DMS153 treated with DMSO at 0.1 percent for 48 hours (cell line): ENCODE data around the gene LMBR1L.

ENCODE experiments used
- DNase-seq: peaks from one replicate; lab custom pipeline; 2025; ENCODE audit not compliant: unreplicated experiment; lab: John Stamatoyannopoulos, UW

The LMBR1L gene

DNA sequence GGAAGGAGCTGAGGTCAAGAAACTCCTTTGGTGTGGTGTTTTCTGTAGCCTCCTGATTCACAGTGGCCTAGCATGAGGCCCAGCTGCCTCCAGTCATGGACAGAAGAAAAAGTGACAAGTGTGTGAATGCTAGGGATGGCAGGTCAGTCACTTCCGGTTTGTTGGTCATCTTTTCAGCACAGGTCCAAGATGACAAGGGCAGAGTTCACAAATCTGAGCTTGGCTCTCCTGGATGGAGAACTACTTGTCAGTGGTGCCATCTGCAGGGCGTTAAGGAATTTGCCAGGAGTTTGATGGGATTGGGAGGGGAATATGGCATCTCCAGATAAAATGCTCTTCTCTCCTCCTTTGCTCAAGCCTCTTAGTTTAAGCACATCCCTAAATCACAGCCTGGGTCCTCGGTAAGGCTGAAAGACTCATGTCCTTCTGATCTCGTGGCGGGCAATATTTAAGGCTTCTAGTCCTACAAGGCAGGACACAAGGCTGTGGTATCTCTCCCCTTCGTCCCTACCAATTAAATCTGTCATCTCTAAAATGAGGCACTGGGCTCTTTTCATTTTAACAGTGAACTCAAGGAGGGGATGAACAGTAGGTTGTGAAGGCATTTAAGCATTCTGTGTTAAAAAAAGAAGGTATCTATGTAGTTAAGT, 10.5 kb upstream of the LMBR1L start:
- peak; percentile 15 for DNase-seq

DNA sequence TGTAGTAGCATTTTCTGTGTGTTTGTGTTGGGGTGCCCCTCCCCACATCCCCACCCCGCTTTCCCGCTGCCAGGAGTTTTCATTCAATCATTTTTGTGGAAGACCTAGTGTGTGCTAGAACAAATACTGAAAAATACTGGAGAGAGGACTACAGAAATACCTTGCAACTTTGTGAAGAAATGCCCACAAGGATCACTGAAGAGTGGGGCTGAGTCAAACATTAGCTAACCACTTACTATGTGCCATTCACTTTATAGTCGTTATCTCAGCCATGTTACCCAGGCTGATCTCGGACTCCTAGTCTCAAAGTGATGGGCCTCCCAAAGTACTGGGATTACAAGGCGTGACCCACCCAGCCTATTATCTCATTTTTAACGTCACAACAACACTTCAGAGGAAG, 559 bp upstream of the LMBR1L start:
- DNase-seq, result no peak

DNA sequence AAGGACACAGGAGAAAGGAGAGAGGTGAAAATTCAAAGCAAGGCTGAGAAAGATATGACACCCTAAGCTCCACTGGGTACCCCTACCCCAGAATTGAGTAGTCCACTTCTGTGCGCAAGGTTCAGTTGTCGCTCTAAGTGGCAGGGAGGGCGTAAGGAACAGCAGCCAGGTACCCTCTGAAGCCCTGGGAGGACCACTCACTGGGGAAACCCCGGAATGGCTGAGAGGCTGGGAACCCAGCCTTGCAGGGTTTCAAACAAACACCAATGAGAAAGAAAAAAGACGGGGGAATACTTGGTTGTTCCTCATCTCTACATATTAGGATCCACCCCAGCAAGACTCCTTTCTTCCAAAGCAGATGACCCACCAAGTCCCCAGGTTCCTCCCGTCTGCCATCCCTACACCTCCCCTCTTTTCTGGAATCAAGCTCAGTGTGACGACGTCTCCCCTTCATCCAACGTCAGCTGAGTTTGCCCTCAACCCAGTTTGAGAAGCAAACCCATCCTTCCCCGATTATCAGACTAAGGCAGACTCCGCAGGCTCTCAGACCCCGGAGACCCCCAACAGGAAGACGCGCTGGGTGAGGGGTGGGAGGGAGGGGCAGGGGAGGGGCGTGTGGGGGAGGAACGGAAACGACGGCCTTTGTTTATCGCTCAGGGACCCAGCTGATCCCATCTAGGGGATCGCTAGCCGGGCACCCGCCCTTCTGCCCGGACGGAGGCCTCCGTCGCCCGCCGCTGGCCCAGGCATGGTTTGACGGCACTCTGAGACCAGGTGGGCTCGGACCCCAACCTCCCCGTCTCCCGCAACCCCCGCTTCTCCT, 795 bp downstream of the LMBR1L start:
- DNase-seq, result no peak

DNA sequence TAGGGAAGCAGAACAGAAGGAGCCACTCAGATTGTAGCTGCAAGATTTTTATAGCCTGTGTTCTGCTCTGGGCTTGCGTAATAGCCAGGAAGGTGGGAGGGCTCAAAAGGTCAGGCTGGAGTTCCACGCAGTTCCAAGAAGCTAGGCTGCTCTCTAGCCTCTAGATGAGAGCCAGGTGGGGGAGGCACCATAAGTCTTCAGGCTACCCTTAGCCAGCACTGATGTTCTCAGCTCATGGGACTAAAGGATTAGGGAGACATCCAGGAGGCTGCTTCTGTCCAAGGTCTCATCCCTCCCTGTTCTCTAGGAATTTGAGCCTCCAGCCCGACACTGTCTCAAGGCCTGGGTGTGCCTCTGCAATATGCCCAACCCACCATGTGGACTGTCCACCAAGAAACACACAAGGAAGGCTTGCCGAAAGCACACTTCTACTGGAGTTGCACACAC, 1.7 kb downstream of the LMBR1L start:
- no peak for DNase-seq

DNA sequence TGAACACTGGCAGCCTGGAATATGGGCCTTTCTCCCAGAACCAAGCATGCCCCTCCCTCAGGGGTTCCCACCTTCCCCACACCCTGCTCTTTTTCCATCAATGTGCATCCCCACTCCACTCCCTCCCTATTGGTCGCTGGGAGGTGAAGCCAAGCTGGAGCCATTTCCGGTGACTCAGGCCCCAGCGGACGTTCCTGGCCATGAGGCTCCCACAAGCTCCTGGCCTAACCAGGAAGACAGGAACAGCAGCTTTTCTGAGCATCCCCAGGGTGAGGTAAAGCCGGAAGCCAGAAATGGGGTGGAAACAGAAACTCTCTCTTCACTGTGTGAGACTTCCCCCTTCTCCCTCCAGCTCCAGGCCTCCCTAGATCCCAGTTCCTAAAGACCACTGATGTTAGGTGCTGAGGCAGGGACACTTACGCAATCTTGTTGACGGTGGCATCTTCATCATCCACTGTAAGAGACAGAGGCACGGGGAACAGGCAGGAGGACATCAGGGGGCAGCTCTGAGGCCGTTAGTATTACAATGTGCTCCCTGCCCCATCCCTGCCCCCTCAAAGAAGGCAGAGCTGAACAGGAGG, 5.1 kb downstream of the LMBR1L start:
- no peak for DNase-seq

DNA sequence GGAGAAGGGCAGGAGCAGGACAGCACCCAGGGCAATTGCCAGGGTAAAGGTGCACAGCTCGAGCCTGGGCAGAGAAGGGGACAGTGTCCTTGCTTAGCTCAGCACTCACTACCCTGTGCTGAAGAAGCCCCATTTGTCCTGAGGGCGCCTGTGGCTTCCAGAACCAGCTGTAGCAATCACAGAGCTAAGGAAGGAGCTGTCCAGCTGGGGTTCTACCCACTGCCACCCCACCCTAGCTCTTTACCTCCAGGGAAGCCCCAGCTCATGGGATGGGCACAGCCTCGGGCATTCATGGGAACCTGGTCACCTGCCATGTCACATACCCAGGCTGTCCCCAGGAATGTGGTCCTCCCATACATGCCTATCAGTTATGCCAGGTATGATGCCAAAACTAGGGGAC, 5.8 kb downstream of the LMBR1L start:
- no peak for DNase-seq

DNA sequence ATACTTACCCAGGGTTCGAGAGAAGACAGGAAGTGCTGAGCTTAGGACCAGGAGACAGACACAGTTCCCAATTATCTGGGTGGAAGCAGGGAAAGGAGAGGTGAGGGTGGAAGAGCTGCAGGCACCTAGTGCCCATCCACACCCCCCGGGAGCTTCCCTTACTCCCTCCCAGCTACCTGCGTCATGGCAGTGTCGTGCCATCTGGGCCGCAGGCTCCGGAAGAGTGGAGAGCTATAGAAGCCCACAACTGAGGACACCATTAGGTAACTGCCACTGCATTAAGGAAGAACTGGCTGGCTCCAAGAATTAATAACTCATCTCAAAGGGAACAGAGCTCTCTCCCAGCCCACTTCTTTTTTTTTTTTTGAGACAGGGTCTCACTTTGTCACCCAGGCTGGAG, 10.3 kb downstream of the LMBR1L start:
- DNase-seq, result no peak

DNA sequence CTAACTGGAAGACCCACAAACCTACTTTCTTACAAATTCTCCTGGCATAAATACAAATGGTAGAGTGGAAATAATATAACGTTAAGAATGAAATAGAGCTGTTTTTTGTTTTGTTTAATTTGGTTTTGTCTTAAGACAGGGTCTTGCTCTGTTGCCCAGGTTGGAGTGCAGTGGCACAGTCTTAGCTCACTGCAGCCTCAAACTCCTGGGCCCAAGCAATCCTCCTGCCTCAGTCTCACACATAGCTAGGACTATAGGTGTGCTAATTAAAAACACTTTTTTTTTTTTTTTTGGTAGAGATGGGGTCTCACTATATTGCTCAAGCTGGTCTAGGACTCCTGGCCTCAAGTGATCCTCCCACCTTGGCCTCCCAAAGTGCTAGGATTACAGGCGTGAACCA, 11.9 kb downstream of the LMBR1L start:
- no peak for DNase-seq

DNA sequence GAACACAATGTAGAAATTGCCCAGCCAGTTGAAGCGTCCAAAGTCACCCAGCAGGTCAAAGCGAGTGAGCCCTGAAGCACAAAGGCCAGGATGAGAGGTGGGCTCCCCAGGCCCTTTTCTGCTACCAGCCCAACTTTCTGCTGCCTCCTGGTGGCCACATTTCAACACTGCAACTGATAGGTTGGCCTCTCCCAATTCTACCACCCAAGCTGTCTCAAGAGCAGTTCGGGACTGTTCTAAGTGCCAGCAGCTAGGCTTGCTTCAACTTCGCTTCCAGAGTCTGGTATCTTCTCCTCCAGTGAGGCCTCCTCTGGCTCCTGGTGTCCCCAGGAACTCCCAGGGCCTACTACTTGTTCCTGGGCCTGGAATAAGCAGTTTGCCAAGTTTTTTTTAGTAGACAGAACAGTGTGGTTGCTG, 12.6 kb downstream of the LMBR1L start:
- no peak for DNase-seq

DNA sequence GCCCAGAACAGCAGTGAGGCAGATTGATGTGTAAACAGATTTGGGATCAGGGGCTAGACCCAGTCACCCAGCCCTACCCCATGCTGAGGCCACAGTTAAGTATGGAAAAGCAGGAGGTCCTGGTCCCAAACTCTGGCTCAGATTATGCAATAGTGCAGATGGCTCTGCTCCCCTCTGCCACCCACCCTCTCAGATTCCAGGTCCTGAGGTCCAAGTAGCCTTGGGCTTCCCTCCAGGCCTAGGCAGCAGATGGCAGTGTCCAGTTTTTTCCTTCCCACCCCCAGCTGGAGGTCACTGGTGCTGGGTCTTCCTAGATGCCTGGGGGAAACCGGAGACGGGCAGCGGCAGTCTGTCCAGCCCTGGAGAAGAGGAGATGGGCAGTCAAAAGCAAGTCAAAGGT, 13.3 kb downstream of the LMBR1L start:
- DNase-seq, result no peak

DNA sequence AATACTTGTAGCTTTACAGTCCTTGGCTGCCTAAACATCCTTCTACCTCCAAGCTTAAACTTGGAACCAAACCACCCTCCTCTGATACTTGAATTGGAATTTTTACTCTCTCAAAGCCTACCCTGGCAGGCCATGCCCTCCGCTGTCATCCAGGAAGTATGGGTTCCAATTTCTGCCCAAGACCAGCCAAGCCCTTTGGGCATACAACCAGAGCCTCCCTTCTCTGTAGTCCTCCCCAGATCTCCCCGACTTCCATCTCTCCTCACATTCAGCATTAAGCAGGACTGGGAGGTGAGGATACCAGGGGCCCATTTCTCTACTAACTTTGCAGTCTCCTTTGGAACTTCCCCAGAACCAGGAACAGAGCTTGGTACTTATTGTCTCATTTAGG, 15.7 kb downstream of the LMBR1L start:
- no peak for DNase-seq

DNA sequence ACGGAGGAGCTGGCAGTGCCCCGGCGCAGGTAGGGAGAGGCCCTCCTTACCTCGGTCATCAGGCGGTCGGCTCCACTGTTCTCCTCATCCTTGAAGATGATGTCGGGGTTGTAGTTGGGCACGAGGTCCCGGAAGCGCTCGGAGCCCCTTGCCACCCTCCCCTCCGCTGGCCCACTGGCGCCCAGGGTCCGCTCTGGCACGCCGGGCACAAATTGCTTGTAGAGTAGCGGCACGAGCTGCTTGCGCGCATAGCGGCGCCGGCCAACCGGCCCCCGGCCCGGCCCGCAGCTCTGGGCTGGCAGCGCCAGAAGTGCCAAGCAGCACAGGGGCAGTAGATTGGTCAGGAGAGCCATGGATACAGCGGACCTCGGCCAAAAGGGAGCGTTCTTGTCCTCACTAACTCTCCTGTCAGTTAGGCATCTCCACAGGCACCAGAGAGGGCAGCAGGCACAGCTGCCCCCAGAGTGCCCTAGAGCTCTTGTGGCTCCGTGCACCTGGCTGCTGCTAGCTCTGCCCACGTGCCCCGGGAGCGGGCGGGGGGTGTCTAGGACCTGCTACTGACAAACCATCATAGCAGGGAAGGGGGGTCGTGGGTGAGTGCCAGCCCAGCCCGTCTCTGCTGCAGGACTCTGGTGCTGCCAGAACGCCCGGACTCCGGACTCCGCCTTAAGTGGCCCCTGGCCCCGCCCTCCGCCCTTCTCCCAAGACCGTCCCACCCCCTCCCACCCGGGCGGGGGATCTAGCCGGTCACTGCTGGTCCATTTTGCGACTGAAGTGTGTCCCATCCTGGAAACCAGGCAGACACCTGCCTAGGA, 16.3 kb downstream of the LMBR1L start, which contains the start of gene DHH:
TSS of gene DHH (minus strand) at position 642 of the 815 bp plus-strand sequence. CDS start at position 353, 289 bp downstream.
- DNase-seq, result no peak

DNA sequence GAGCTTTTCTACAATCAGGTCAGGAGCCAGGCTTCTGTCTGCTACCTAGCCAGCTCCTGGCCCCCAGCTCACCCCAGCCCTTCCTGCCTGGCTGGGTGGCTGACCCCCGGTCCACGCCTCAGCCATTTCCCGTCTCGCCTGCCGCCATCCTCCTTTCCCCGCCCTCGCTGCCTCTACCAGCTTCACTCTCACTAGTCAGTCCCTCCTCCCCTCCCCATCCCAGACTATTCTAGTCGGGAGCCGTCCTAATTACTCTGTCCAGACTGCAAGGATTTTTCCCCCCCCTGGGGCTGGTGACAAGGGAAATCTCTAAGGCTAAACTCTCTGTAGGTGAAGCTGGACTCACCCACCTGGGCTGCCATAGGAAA, 16.9 kb downstream of the LMBR1L start:
- no peak for DNase-seq

DNA sequence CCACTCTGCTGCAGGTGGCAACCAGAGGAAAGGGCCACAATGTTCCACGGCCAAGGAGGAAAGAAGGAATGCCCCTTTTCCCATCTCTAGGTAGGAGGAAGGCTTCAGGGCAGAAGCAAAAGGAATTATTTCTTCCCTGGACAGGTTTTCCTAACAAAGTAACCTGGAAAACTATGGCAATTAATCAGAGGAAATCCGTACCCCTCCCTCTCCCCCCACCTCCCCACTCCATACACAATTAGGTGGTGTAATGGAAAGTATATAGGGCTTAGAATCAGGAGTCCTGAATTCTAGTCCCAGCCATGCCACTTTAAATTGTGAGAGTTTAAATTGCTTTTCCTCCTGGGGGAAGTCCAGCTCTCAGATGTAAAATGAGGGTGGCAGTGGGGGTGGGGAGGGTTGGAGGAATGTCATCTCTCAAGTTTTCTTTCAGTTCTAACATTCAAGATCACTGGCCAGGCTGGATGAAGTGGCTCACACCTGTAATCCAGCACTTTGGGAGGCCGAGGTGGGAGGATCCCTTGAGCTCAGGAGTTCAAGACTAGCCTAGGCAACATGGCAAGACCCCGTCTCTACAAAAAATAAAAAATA, 17.7 kb downstream of the LMBR1L start:
- DNase-seq, result no peak

DNA sequence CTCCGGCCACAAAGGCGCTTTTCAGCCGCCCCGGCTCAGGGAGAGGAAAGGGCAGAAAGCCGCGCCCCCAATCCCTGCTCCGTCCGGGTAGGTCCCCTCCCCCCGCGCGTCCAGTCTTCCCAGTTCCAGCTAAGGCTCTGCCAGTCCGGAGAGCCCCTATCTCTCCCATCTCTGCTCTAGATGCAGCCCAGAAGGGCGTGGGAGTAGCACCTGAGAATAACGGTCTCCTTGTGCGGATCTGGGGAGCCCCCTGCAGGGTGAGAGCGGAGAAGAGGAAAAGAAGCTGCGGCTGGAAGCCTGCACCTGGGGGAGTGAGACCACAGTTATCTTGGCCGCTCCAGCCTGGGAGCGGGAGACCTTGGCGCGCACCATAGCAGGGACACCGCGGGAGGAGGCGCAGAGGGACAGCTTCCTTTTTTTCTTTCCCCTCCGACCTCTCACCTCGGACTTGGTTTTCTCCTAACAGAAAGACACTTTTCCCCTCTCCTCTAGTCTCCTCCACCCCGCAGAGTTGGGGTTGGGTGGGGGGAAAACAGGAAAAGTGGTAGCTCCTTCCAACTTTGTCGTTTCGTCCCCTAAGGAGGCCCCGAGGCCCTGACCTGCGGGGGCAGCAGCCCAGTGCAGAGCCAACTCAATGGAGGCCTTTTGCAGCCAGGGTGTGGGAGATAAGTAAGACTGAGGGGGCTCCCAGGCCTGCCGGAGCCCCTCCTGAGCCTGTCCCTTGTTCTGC, 18.4 kb downstream of the LMBR1L start:
- DNase-seq, result no peak

DNA sequence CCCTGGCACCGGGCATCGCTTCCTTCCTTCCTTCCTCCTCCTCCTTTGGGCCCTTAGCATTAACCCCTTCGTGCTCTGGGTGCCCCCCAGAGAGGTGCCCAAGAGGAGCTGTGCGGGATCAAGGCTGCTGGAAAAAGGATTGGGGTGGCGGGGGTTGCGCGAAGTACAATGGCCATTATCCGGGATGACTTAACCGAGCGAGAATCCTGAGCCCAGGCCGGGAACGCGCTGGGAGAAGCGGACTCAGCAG, 18.9 kb downstream of the LMBR1L start:
- no peak for DNase-seq

DNA sequence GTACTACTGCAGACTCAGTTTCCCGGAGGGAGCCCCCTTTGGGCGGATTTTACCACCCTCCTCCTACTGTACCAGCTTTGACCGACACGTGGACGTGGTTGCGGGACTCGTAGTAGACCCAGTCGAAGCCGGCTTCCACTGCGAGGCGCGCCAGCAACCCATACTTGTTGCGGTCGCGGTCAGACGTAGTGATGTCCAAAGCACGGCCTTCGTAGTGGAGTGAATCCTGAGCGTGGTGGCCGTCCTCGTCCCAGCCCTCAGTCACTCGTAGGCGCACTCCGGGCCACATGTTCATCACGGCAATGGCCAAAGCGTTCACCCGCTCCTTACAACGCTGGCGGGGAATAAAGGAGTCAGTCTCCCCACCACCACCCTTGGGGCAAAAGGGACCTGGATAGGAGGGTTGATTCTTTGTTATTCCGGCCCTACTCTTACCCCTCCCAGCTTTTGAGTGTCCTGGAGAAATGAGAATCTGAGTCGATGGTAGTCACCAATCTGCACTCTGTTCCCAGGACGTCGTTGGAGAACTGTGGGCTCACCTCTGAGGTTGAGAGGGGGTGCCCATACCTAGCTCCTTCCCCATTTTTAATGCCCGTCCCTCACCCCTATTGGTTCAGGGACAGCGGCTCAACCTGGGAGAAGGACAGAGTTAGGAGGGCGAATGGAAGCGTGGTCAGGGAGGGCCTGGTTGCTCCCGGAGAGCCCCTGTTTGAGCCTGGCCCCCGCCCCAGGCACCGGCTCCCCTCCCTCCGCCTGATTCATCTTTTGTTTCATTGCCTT, 19.4 kb downstream of the LMBR1L start:
- DNase-seq, result no peak

DNA sequence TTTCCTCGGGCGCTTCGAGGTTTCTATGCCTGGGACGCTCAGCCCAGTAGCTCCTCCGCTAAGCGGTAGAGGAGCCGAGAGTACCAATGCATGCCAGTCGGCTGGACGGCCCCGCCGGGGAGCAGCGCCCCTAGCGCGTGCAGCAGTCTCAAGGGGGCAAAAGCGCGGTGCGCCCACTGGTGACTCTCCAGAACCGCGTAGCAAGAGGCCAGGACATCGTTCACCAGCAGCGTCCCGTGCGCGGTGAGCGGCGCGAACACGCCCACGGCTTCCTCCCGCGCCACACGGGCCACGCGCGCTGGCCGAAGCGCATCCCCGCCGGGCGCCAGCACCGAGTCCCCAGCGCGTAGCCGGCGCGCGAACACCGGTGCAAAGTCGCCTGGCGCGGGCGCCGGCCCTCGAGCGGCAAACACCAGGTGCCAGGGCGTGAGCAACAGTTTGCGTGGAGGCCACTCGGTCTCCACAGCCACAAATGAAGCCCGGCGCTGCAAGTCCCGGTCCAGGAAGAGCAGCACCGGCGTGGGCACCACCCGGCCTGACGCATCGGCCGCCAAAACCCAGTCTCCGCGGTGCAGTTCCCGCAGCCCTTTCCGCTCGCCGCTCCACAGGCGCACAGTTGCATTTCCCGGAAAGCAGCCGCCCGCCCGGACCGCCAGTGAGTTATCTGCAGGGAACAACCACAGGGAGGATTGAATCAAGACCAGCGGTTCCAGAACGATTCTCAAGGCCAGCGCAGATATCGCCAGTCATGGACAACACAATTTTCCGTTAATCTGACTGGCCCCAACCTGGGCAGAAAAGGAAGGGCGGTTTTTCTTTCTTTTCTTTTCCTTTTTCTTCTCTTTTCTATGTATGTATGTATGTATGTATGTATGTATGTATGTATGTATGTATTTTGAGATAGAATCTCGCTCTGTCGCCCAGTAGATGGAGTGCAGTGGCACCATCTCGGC, 20.6 kb downstream of the LMBR1L start:
- DNase-seq, result no peak

DNA sequence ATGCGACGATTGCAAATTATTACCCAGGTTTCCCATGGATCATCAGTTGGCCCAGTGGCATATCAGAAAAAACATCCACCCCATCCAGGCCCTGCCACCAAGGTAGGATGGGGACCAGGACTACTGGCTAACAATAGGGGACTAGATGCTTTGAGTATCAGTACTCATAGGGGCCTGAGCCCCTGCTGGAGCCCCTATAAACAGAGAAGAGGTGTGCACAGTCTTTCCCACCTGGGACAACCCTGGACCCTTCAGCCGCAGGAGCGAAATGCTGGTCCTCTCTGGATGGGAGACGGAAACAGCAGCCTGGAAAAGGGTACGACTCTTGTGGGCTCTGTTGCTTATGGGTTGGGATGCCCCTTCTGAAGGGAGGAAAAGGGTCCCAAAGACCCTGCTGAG, 21.7 kb downstream of the LMBR1L start:
- no peak for DNase-seq
